K562 (cell line): ENCODE results near the gene SLC33A1. TPM values are rescaled to one million over a fixed set of nuclear protein-coding genes. Genes with fewer than 3 reads are reported as not detected.

Experiments used
- GTF2A2 ChIP-seq: IDR thresholded peaks from 2 replicates; pipeline ENCODE4 v1.6.1; 2016; ENCODE audit warnings: mild to moderate bottlenecking, missing genetic modification characterization, missing compliant biosample characterization
- HEY1 ChIP-seq: fragments of 250-450 bp; sonication (Bioruptor Pico); IDR thresholded peaks from 2 replicates; pipeline ENCODE4 v1.5.0; 2020; ENCODE audit warnings: mild to moderate bottlenecking, moderate library complexity, borderline replicate concordance
- KDM4B ChIP-seq, 2 experiments: fragments of 450-650 bp in 1 of 2; sonication (generic) in 1 of 2; IDR thresholded peaks; 2 replicates each; pipeline ENCODE4 v1.6.1; 2016 to 2017; ENCODE audit warnings: borderline replicate concordance in 2 of 2, antibody characterized with exemption in 1 of 2, low read depth in 1 of 2, mild to moderate bottlenecking in 1 of 2
- MAFF ChIP-seq: IDR thresholded peaks from 2 replicates; pipeline ENCODE4 v1.6.1; 2012; ENCODE audit warnings: low read length, improper control_type of control experiment
- MCM2 ChIP-seq: fragments of 450-650 bp; IDR thresholded peaks from 2 replicates; pipeline ENCODE4 v1.6.1; 2017; ENCODE audit warnings: low read depth, mild to moderate bottlenecking
- MED1 ChIP-seq: sonication (generic); formaldehyde crosslinking; IDR thresholded peaks from 2 replicates; pipeline ENCODE4 v1.8.1; 2023; ENCODE audit warnings: missing genetic modification reagents, borderline replicate concordance
- MXI1 ChIP-seq: IDR thresholded peaks from 2 replicates; pipeline ENCODE4 v1.6.1; 2011; ENCODE audit warnings: low read depth, mild to moderate bottlenecking, improper control_type of control experiment, low read length
- SIN3B ChIP-seq: fragments of 450-650 bp; IDR thresholded peaks from 2 replicates; pipeline ENCODE4 v1.6.1; 2017; ENCODE audit warnings: low read depth, mild to moderate bottlenecking, moderate library complexity
- SMARCC2 ChIP-seq: fragments of 450-650 bp; IDR thresholded peaks from 2 replicates; pipeline ENCODE4 v1.6.1; 2017; ENCODE audit warnings: antibody characterized with exemption, moderate library complexity, mild to moderate bottlenecking, low read depth
- SREBF1 ChIP-seq: fragments of 150-350 bp; IDR thresholded peaks from 2 replicates; pipeline ENCODE4 v1.6.1; 2014; ENCODE audit warnings: antibody characterized with exemption, low read depth, low read length, borderline replicate concordance
- STAT5A ChIP-seq: IDR thresholded peaks from 2 replicates; pipeline ENCODE4 v1.6.1; 2012; ENCODE audit warnings: low read length, inconsistent platforms, borderline replicate concordance
- TAF15 ChIP-seq: fragments of 200-400 bp; formaldehyde crosslinking; IDR thresholded peaks from 2 replicates; pipeline ENCODE4 v1.6.1; 2017; ENCODE audit warnings: mild to moderate bottlenecking, low read depth, low read length, moderate library complexity
- TBL1XR1 ChIP-seq, 2 experiments: IDR thresholded peaks; 2 replicates each; pipeline ENCODE4 v1.6.1; 2012; ENCODE audit warnings: improper control_type of control experiment in 2 of 2, low read length in 2 of 2, mild to moderate bottlenecking in 1 of 2
- ZFP1 ChIP-seq: fragments of 450-650 bp; formaldehyde crosslinking; IDR thresholded peaks from 2 replicates; pipeline ENCODE4 v1.4.0; 2020; ENCODE audit warnings: mild to moderate bottlenecking, mixed read lengths
- ZNF707 ChIP-seq: fragments of 250-450 bp; sonication (Bioruptor Pico); conservative IDR thresholded peaks from 2 replicates; pipeline ENCODE4 v1.8.0; 2022; ENCODE audit warnings: inconsistent platforms, mild to moderate bottlenecking, moderate library complexity
- ZNF766 ChIP-seq: fragments of 200-800 bp; sonication (Bioruptor generic); conservative IDR thresholded peaks from 2 replicates; pipeline ENCODE4 v1.6.1; 2016; ENCODE audit warnings: missing genetic modification characterization, missing compliant biosample characterization
- polyA plus RNA-seq, 8 experiments: library from polyadenylated mRNA; depleted of rRNA in 4 of 8; stranded (reverse) in 5 of 8; unstranded in 3 of 8; fragments of >200 nt; fragmentation: Nextera tagmentation in 2 of 8; fragmentation: Illumina TruSeq in 1 of 8; extraction: Ambion mirVana in 2 of 8; extraction: Trizol in 1 of 8; gene quantifications; 2 replicates each; pipeline versions ENCODE4 v1.2.1 to v1.2.3, GENCODE V29; 2011 to 2014; ENCODE audit warnings: inconsistent platforms in 1 of 8, missing spikeins in 1 of 8
- total RNA-seq, 7 experiments: library from RNA; depleted of rRNA in 6 of 7; stranded (reverse); fragments of >200 nt in 6 of 7; fragmentation: Illumina TruSeq in 2 of 7; extraction: Trizol in 2 of 7; gene quantifications; 2 replicates each; pipeline versions ENCODE4 v1.2.1 to v1.2.3, GENCODE V29; 2011 to 2021; ENCODE audit warnings: low replicate concordance in 1 of 7
- TF ChIP-seq, protein P1 (sequence below): fragments of 450-650 bp; IDR thresholded peaks from 2 replicates; pipeline ENCODE4 v1.6.1; 2018; ENCODE audit not compliant: partially characterized antibody
- TF ChIP-seq, protein P2 (sequence below): fragments of 250-450 bp; sonication (Bioruptor Pico); IDR thresholded peaks from 2 replicates; pipeline ENCODE4 v1.9.0; 2021; ENCODE audit warnings: mild to moderate bottlenecking, inconsistent platforms
- TF ChIP-seq, protein P3 (sequence below): sonication (generic); formaldehyde crosslinking; IDR thresholded peaks from 2 replicates; pipeline ENCODE4 v1.8.0; 2022; ENCODE audit warnings: missing genetic modification reagents, mild to moderate bottlenecking, moderate library complexity, borderline replicate concordance

SLC33A1 gene
- total and polyA plus RNA-seq, 9 of the 15 experiments (the other 6 are each of a cell fraction or from before 2014, with no cell fraction given), result 6.2 to 26.8 (median 19.6) TPM

DNA sequence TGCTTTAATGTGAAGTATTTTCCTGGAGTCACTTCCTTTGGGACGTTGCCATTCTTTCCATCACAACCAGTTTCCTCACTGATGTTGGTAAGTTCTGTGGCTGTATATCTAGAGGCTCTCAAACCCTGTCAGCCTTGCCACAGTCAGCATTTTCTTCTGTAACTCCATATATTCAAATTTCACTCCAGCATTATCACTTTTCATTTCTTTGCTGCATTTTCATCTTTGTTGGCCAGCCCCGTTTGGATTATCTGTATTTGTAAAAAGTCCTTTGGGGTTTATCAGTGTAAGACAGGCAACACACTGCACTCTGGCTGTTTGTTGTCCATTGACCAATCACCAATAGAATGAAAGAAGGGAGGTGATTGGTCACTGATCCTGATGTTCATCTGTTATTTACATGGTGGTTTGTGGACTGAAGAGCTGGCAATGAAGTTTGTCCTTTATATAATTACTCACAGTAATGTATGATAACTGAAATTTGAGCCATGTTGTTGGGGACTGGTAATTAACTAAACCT, 36.5 kb upstream of the SLC33A1 start (continued):
- TF ChIP-seq MED1 (CRISPR knock-in tag) (no peak), SIN3B (no peak), TAF15 (no peak), TBL1XR1 (IDR thresholded peaks at IDR 0.05; ENCODE audit: low read length in 2 of 2) (peak in 1 of 2 experiments; percentile 85; a peak in 2 of 4 replicates), MCM2 (no peak), SMARCC2 (peak; percentile 71; the same call in 1 of the 2 replicates), ZNF766 (peak; percentile 85), KDM4B (IDR thresholded peaks at IDR 0.05; ENCODE audit: borderline replicate concordance in 2 of 2, low read depth in 1 of 2) (no peak), HEY1 (CRISPR knock-in tag) (no peak), ZFP1 (no peak), ZNF707 (CRISPR knock-in tag) (no peak), GTF2A2 (tag) (no peak), MXI1 (no peak), SREBF1 (no peak), MAFF (peak; percentile 94), STAT5A (peak; percentile 76)
- TF ChIP-seq, protein P1, sequence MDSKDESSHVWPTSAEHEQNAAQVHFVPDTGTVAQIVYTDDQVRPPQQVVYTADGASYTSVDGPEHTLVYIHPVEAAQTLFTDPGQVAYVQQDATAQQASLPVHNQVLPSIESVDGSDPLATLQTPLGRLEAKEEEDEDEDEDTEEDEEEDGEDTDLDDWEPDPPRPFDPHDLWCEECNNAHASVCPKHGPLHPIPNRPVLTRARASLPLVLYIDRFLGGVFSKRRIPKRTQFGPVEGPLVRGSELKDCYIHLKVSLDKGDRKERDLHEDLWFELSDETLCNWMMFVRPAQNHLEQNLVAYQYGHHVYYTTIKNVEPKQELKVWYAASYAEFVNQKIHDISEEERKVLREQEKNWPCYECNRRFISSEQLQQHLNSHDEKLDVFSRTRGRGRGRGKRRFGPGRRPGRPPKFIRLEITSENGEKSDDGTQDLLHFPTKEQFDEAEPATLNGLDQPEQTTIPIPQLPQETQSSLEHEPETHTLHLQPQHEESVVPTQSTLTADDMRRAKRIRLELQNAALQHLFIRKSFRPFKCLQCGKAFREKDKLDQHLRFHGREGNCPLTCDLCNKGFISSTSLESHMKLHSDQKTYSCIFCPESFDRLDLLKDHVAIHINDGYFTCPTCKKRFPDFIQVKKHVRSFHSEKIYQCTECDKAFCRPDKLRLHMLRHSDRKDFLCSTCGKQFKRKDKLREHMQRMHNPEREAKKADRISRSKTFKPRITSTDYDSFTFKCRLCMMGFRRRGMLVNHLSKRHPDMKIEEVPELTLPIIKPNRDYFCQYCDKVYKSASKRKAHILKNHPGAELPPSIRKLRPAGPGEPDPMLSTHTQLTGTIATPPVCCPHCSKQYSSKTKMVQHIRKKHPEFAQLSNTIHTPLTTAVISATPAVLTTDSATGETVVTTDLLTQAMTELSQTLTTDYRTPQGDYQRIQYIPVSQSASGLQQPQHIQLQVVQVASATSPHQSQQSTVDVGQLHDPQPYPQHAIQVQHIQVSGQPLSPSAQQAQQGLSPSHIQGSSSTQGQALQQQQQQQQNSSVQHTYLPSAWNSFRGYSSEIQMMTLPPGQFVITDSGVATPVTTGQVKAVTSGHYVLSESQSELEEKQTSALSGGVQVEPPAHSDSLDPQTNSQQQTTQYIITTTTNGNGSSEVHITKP, result peak; percentile 73
- TF ChIP-seq, protein P2, sequence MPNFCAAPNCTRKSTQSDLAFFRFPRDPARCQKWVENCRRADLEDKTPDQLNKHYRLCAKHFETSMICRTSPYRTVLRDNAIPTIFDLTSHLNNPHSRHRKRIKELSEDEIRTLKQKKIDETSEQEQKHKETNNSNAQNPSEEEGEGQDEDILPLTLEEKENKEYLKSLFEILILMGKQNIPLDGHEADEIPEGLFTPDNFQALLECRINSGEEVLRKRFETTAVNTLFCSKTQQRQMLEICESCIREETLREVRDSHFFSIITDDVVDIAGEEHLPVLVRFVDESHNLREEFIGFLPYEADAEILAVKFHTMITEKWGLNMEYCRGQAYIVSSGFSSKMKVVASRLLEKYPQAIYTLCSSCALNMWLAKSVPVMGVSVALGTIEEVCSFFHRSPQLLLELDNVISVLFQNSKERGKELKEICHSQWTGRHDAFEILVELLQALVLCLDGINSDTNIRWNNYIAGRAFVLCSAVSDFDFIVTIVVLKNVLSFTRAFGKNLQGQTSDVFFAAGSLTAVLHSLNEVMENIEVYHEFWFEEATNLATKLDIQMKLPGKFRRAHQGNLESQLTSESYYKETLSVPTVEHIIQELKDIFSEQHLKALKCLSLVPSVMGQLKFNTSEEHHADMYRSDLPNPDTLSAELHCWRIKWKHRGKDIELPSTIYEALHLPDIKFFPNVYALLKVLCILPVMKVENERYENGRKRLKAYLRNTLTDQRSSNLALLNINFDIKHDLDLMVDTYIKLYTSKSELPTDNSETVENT (CRISPR knock-in tag), result no peak
- TF ChIP-seq, protein P3, sequence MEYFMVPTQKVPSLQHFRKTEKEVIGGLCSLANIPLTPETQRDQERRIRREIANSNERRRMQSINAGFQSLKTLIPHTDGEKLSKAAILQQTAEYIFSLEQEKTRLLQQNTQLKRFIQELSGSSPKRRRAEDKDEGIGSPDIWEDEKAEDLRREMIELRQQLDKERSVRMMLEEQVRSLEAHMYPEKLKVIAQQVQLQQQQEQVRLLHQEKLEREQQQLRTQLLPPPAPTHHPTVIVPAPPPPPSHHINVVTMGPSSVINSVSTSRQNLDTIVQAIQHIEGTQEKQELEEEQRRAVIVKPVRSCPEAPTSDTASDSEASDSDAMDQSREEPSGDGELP (CRISPR knock-in tag), result no peak
